Mononuclear cell (primary cell): ENCODE measurements around the gene MEGF6. TPM values are rescaled to one million over a fixed set of nuclear protein-coding genes. Genes with fewer than 3 reads are reported as not detected.

Experiments used
- H3K27me3 ChIP-seq: 2 replicates; pipeline ENCODE4 v1.6.0; 2011; ENCODE audit warnings: low read length, control low read depth; ENCODE audit not compliant: insufficient read depth
- H3K4me1 ChIP-seq: 2 replicates; pipeline ENCODE4 v1.5.1; 2011; ENCODE audit warnings: mild to moderate bottlenecking, low read length, control low read depth; ENCODE audit not compliant: insufficient read depth
- H3K4me3 ChIP-seq: 2 replicates; pipeline ENCODE4 v1.5.1; 2011; ENCODE audit warnings: mild to moderate bottlenecking, low read length, moderate library complexity
- H3K9me3 ChIP-seq: 2 replicates; pipeline ENCODE4 v1.5.1; 2011; ENCODE audit warnings: low read depth, mild to moderate bottlenecking, control low read depth, low read length
- total RNA-seq: library from RNA; depleted of rRNA; stranded (reverse); fragments of >200 nt; gene quantifications from one replicate; pipeline ENCODE4 v1.2.3, GENCODE V29; 2012

Gene MEGF6
- total RNA-seq, 1 donor = 16.2 TPM

- peaks cover 7% of the 10 kb centered on the region for H3K4me1 ChIP-seq
- H3K4me3 ChIP-seq = no peak overlapping the region
- no peaks in the 10 kb centered on the region for H3K27me3 ChIP-seq
- H3K9me3 ChIP-seq = no peaks in the 10 kb centered on the region
These were observed 76.3 kb downstream of the MEGF6 start for GRCh38 chr1:3534803-3535637.

DNA sequence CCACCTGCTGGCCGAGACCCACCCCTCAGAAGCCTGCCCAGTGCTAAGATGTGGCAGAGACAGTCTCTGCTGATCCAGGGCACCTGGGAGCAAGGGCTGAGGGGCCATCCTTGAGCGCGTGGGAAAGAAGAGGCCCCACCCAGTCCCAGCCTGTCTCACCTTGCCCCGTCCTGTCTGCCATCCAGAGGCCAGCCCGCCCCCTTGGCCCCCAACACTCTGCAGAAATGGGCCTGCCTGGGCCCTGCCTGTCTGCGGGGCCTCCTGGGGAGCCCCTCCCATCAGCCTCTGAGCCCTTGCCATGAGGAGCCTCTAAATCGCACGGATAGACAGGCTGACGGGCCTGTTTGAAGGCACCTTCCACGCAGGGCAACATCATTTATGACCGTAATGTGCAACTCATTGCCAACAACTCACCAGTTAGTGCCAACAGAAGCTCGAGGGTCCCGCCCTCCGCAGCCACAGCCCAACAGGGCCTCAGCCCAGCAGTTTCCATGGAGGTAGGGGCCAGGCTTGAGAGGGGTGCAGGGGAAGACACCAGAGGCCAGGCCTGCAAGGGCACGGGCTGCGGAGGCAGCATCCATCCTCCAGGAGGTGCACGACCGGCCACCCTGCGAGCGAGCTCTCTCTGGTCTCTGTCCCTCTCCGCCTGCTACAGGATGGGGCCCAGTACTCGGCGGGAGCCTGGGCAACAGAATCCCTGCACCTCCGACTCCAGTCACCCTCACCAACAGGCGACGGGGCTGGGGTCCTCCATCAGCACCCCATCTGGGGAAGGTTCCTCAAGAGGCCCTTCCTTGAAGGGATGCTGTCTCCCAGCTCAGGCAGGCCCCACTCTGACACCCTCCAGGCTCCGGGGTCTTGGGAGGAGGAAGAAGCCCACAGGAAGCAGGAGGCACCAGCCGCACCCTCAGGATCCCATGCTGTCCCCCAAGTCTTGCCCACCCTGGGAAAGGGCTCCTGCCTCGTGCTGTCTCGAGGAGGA, 78.0 kb downstream of the MEGF6 start:
- no peak overlapping the region for H3K4me3 ChIP-seq
- no peaks in the 10 kb centered on the region for H3K27me3 ChIP-seq
- H3K9me3 ChIP-seq = no peaks in the 10 kb centered on the region

DNA sequence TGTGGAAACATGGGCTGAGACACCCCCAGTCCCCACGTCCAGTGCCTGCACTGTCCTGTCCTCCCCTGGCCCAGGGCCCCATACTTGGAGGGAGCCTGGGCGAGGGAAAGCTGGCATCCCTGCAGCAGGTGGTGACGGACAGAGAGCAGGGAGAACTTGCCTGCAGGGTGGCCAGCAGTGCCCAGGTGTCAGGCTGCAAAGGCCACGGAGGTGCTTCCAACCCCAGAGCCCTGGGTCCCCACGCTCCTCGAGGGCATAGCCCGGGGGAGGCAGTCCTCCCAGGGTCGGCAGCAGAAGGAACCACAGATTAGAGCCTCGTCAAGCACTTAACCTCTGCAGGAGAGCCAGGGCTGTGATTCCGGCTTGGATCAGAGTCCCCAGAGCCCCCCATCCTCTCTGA, 79.4 kb downstream of the MEGF6 start:
- H3K4me3 ChIP-seq = no peak overlapping the region
- H3K27me3 ChIP-seq = no peaks in the 10 kb centered on the region
- peaks cover 14% of the 10 kb centered on the region for H3K4me1 ChIP-seq
- no peaks in the 10 kb centered on the region for H3K9me3 ChIP-seq

More for the DNA sequence above, 78.0 kb downstream of the MEGF6 start:
- H3K4me1 ChIP-seq = peaks cover 14% of the 10 kb centered on the region

DNA sequence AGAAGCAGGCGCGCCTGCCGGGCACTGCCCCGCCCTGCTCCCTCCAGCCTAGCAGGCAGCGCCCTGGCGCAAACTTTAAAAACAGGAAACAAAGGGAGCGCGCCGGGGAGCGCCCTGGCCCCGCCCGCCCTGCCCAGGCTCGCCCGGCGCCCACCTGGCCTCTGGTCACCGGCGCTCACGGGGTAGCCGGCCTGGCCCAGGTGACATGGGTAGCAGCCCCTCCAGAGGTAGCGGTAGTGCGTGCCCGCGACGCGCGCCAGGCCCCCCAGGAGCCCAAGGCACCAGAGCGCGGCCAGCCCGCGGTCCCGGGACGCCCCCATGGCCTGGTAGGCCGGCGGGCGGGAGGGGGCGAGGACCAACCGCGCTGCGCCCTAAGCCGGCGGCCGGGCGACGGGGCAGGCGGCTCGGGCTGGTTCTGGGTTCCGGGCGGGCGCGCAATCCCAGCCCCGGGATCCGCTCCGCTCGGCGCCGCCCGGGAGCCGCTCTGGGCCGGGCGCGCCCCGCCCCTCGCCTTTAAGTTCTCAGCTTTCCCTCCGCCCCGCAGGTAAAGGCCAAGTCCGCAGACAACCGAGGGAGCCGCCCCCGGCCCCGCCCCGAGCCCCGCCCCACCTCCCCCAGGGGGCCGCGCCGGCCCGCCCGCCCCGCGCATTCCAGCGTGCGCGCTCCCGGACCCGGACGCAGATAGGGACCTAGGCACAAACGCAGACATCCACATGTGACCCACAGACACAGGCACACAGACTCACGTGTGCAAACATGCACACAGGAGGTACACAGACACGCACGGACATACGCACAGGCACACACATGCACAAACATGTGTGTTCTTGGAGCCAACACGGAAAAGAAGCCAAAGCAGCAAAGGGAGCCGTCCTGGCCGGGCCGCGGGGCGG, 80.1 kb downstream of the MEGF6 start:
- Histone ChIP-seq H3K27me3 (no peaks in the 10 kb centered on the region), H3K4me3 (peak overlapping the region; percentile 49), H3K9me3 (no peaks in the 10 kb centered on the region)

GRCh38 chr1:3530086-3530925, 81.0 kb downstream of the MEGF6 start:
- Histone ChIP-seq H3K27me3 (no peaks in the 10 kb centered on the region), H3K4me3 (peak overlapping the region; percentile 49), H3K4me1 (peaks cover 14% of the 10 kb centered on the region), H3K9me3 (no peaks in the 10 kb centered on the region)

More for the DNA sequence above, 80.1 kb downstream of the MEGF6 start:
- H3K4me1 ChIP-seq = peaks cover 14% of the 10 kb centered on the region

DNA sequence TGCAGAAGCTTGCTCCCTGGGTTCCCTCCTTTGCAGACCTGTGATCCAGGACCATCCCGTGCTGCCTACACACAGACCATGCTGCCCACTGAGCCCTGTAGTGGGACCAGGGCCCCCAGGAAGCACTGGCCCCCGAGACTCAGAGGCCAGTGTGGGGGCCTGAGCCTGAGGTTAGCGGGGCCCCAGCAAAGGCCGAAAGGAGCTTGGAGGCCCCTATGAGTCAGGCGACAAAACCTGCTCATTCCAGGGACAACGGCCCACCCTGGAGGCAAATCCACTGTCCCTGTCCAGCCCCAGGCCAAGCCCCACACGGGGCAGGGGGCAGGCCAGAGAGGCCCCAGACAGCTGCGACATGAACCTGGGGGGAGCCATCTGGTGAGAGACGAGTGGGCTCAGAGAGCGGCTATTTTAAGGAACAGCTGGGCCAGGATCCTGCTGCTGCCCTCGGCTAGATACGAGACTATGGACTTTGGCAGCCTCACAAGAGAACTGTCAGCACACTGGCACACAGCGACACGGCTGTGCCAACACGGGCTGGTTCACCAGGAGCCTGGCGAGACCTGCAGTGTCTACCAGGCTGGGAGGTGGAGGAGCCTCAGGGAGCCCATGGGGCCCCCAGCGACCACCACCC, 82.1 kb downstream of the MEGF6 start:
- Histone ChIP-seq H3K4me3 (no peak overlapping the region), H3K27me3 (no peaks in the 10 kb centered on the region), H3K9me3 (no peaks in the 10 kb centered on the region), H3K4me1 (peaks cover 14% of the 10 kb centered on the region)

GRCh38 chr1:3527774-3528173, 83.5 kb downstream of the MEGF6 start:
- Histone ChIP-seq H3K9me3 (no peaks in the 10 kb centered on the region), H3K4me3 (no peak overlapping the region), H3K4me1 (peaks cover 14% of the 10 kb centered on the region), H3K27me3 (no peaks in the 10 kb centered on the region)

DNA sequence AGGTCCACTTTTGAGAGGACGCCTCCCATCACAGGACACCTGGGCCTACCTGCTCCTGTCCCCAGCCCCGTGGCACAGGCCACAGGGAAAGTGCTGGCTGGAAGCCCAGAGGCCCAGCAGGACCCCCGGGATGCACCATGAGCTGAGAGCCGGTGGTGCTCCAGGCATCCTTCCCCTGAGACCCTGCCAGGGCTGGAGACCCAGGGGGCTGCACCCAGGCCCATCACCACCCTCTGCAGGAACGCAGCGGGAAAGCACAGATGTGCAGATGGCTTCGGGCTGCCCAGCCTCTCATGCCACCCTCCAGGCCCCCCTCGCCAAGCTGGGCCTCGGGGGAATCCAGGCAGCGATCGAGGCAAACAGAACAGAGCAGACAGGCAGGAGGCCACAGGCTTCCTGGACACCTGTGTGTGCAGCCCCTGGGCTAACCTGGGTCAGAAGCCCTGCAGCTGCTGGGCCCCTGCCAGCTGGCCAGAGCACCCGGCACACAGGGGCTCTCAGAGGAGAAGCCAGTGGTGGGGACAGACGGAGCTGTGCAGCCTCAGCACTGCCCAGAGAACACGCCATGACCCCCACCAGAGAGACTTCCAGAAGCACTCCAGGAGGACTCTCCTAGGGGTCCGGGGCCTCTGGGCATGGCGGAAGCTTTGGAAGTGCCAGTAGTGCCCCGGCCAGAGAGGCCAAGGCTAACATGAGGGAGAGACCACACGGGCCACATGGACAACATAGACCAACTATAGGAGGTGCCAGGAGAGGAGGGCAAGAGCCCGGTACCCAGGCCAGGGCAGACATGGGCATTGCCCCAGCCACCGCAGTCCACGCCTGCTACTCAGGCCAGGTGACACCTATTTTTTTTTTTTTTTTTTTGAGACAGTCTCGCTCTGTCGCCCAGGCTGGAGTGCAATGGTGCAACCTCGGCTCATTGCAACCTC, 85.5 kb downstream of the MEGF6 start:
- Histone ChIP-seq H3K4me1 (peaks cover 14% of the 10 kb centered on the region), H3K4me3 (no peak overlapping the region), H3K27me3 (no peaks in the 10 kb centered on the region), H3K9me3 (no peaks in the 10 kb centered on the region)

- Histone ChIP-seq H3K4me3 (no peak overlapping the region), H3K9me3 (no peaks in the 10 kb centered on the region), H3K27me3 (no peaks in the 10 kb centered on the region), H3K4me1 (peaks cover 3% of the 10 kb centered on the region)
These were observed 86.6 kb downstream of the MEGF6 start for GRCh38 chr1:3524556-3525203.

DNA sequence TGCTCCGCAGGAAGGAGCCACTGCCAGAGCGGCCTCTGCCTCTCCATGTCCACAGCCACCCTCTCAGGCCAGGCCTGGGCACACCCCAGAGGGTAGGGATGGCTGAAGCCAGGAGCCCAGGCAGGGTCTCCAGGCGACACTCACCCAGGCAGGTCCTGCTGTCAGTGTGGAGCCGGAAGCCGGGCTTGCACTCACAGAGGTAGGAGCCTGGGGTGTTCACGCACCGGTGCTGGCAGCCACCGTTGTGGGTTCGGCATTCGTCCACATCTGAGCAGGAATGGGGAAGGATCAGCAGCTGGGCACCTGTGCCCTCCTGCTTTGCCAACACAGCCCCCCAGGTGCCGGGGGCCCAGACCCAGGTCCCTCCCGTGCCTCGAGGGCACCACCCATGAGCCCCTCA, 87.3 kb downstream of the MEGF6 start:
- Histone ChIP-seq H3K9me3 (no peaks in the 10 kb centered on the region), H3K4me3 (no peak overlapping the region), H3K4me1 (no peaks in the 10 kb centered on the region), H3K27me3 (no peaks in the 10 kb centered on the region)

GRCh38 chr1:3522564-3523265, 88.6 kb downstream of the MEGF6 start:
- Histone ChIP-seq H3K4me1 (no peaks in the 10 kb centered on the region), H3K9me3 (no peaks in the 10 kb centered on the region), H3K4me3 (no peak overlapping the region), H3K27me3 (no peaks in the 10 kb centered on the region)

DNA sequence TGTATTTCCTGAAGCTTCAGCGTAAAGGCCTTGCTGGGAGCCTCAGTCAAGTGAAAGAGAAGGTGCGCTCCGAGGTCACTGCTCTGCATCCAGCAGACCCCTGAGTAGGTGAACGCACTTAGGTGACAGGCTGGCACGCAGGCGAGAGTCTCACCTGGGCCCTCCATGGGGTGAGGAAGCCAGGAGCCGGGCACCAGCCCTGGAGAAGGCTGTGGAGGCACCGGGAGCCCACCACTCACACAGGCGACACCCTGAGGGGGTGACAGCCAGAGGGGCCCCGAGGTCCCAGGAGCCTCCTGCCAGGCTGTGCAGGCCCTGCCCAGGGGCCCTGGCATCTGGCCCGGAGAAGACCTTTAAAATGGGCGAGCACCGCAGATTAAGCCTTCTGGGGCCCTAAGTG, 89.2 kb downstream of the MEGF6 start:
- Histone ChIP-seq H3K27me3 (no peaks in the 10 kb centered on the region), H3K4me1 (no peaks in the 10 kb centered on the region), H3K4me3 (no peak overlapping the region), H3K9me3 (no peaks in the 10 kb centered on the region)
